HL-60 (cell line): ENCODE data around the gene SH3PXD2A.

ENCODE experiments used
- CTCF ChIP-seq: IDR thresholded peaks from one replicate; pipeline ENCODE4 v1.5.1; 2011; ENCODE audit warnings: low read length, control low read depth, inconsistent platforms; ENCODE audit not compliant: insufficient read depth
- POLR2AphosphoS5 ChIP-seq: IDR thresholded peaks from 2 replicates; pipeline ENCODE4 v1.6.1; 2012; ENCODE audit warnings: low read depth
- REST ChIP-seq: IDR thresholded peaks from 2 replicates; pipeline ENCODE4 v1.6.1; 2012; ENCODE audit warnings: low read depth; ENCODE audit not compliant: insufficient replicate concordance
- SPI1 ChIP-seq: IDR thresholded peaks from 2 replicates; pipeline ENCODE4 v1.6.1; 2012; ENCODE audit warnings: low read depth, mild to moderate bottlenecking, borderline replicate concordance

GRCh38 chr10:103765168-103765567, 90.2 kb downstream of the SH3PXD2A start:
- TF ChIP-seq CTCF (no peak), POLR2AphosphoS5 (no peak), SPI1 (no peak), REST (no peak)
